Panc1 (cell line): ENCODE results near the gene MAGI2. TPM values are rescaled to one million over a fixed set of nuclear protein-coding genes. Genes with fewer than 3 reads are reported as not detected.

Experiments
- ATAC-seq: fragments of 200-7000 bp; cut with Tn5 transposase; 2 replicates; pipeline ENCODE4 v1.9.1; 2020; ENCODE audit warnings: mild to moderate bottlenecking, moderate library complexity
- BruUV-seq: library from RNA; stranded (reverse); fragments of 400-500 nt; replicated peaks from 2 replicates; lab custom pipeline; 2021; lab: Mats Ljungman, UMichigan
- CTCF ChIA-PET: fragments of 300-600 bp; sonication (Branson Sonifier 250); formaldehyde crosslinking; loops from one replicate; lab custom pipeline; 2022; ENCODE audit warnings: antibody characterized with exemption; lab: Charles Lee
- POLR2A ChIA-PET: fragments of 300-600 bp; sonication (Branson Sonifier 250); formaldehyde crosslinking; loops from one replicate; lab custom pipeline; 2022; ENCODE audit warnings: antibody characterized with exemption; lab: Charles Lee
- DNase-seq: peaks from one replicate; pipeline ENCODE4 v3.0.0-alpha.2; 2010; ENCODE audit warnings: low read depth, low spot score
- H3K27ac ChIP-seq: 2 replicates; pipeline ENCODE4 v1.5.1; 2011; ENCODE audit warnings: mild to moderate bottlenecking, low read length, inconsistent platforms
- H3K27me3 ChIP-seq: fragments of 200-500 bp; sonication (Bioruptor generic); 2 replicates; pipeline ENCODE4 v1.6.0; 2014; ENCODE audit warnings: low read length, inconsistent platforms; ENCODE audit not compliant: control insufficient read depth, insufficient read depth
- H3K36me3 ChIP-seq: fragments of 200-500 bp; sonication (Bioruptor generic); 2 replicates; pipeline ENCODE4 v1.5.1; 2014; ENCODE audit warnings: inconsistent platforms, mild to moderate bottlenecking, low read length, moderate library complexity; ENCODE audit not compliant: control insufficient read depth, insufficient read depth
- H3K4me1 ChIP-seq: 2 replicates; pipeline ENCODE4 v1.5.1; 2011; ENCODE audit warnings: inconsistent platforms, mild to moderate bottlenecking, low read length, moderate library complexity; ENCODE audit not compliant: control insufficient read depth, insufficient read depth
- H3K4me3 ChIP-seq, 2 experiments: 2 replicates each; pipeline ENCODE4 v1.5.1; 2011 to 2012; ENCODE audit warnings: low read depth in 2 of 2, low read length in 2 of 2, mild to moderate bottlenecking in 2 of 2, inconsistent platforms in 1 of 2, moderate library complexity in 1 of 2
- H3K9me3 ChIP-seq: fragments of 200-500 bp; sonication (Bioruptor generic); 2 replicates; pipeline ENCODE4 v1.5.1; 2014; ENCODE audit warnings: low read depth, mild to moderate bottlenecking, inconsistent platforms, low read length, moderate library complexity; ENCODE audit not compliant: control insufficient read depth, insufficient read depth
- CTCF ChIP-seq: fragments of 450-650 bp; IDR thresholded peaks from 2 replicates; pipeline ENCODE4 v1.5.1; 2017; ENCODE audit warnings: mild to moderate bottlenecking
- POLR2AphosphoS5 ChIP-seq: IDR thresholded peaks from 2 replicates; pipeline ENCODE4 v1.6.1; 2012; ENCODE audit warnings: mild to moderate bottlenecking, low read depth, low read length, moderate library complexity
- REST ChIP-seq, 2 experiments: IDR thresholded peaks; 2 replicates each; pipeline ENCODE4 v1.6.1; 2011 to 2012; ENCODE audit warnings: low read depth in 2 of 2, control low read depth in 1 of 2, low read length in 1 of 2, mild to moderate bottlenecking in 1 of 2, moderate library complexity in 1 of 2; ENCODE audit not compliant: insufficient read depth in 1 of 2
- SIN3A ChIP-seq: IDR thresholded peaks from 2 replicates; pipeline ENCODE4 v1.6.1; 2012; ENCODE audit warnings: low read depth, mild to moderate bottlenecking, low read length, moderate library complexity, borderline replicate concordance; ENCODE audit not compliant: insufficient read depth
- TCF7L2 ChIP-seq: IDR thresholded peaks from 2 replicates; pipeline ENCODE4 v1.6.1; 2011; ENCODE audit warnings: mild to moderate bottlenecking, low read depth, low read length, inconsistent platforms
- in situ Hi-C: cut with HindIII; loops from 2 replicates; pipeline ENCODE4 v1.10.0; 2016; ENCODE audit warnings: low sequenced_read_pairs, low pct_unique_long_range_greater_than_20kb
- intact Hi-C: fragments of 100-400 bp; cut with micrococcal nuclease; formaldehyde crosslinking; loops from one replicate; pipeline ENCODE4 v1.10.0; 2022; ENCODE audit not compliant: unreplicated experiment
- total RNA-seq: library from RNA; stranded (reverse); gene quantifications from one replicate; pipeline ENCODE4 v1.2.1, GENCODE V29; 2021; ENCODE audit not compliant: unreplicated experiment

MAGI2 gene
- total RNA-seq, 1 experiment from 2014 or later: 5.4 TPM

GRCh38 chr7:79282882-79283602 lies 170.4 kb downstream of the MAGI2 start:
- DNase-seq: peak; percentile 84
- TF ChIP-seq SIN3A (no peak), POLR2AphosphoS5 (peak; percentile 66; the same call in 1 of the 2 replicates), CTCF (no peak), REST (IDR thresholded peaks at IDR 0.05; ENCODE audit: insufficient read depth in 1 of 2, low read depth in 2 of 2, low read length in 1 of 2) (no peak), TCF7L2 (peak; percentile 69)
- ATAC-seq: peak; percentile 87
- Histone ChIP-seq H3K9me3 (peaks cover 7% of the 10 kb centered on the region; the same call in 1 of the 2 replicates), H3K4me1 (peaks cover 51% of the 10 kb centered on the region), H3K4me3 (no peak overlapping the region), H3K27ac (peak overlapping the region; percentile 97), H3K27me3 (no peaks in the 10 kb centered on the region), H3K36me3 (no peaks in the 10 kb centered on the region)
- intact Hi-C loops: loop anchor here (10.0 kb wide), 1 partner anchor 762 kb away; no protein-coding TSS in a partner anchor
- no TSS peak for BruUV-seq
- ChIA-PET POLR2A (no interaction called here), CTCF (interaction anchor here (0.6 to 1.6 kb wide), 5 partner anchors 12 to 106 kb away, joined by 3 read pairs; no protein-coding TSS in a partner anchor)
- in situ Hi-C loops: no loop called here

GRCh38 chr7:79282070-79282694 lies 171.3 kb downstream of the MAGI2 start:
- Histone ChIP-seq H3K27me3 (no peaks in the 10 kb centered on the region), H3K9me3 (peaks cover 9% of the 10 kb centered on the region; the same call in 1 of the 2 replicates), H3K36me3 (no peaks in the 10 kb centered on the region), H3K27ac (peak overlapping the region; percentile 97), H3K4me3 (peak overlapping the region in 1 of 2 experiments; percentile 32; a peak in 2 of 4 replicates), H3K4me1 (peaks cover 46% of the 10 kb centered on the region)
- TF ChIP-seq SIN3A: no peak
- peak; percentile 75 for TF ChIP-seq CTCF
- intact Hi-C loops (loop anchor here (10.0 kb wide), 1 partner anchor 763 kb away; no protein-coding TSS in a partner anchor), in situ Hi-C loops (no loop called here)
- BruUV-seq: no TSS peak
- CTCF ChIA-PET: interaction anchor here (0.6 to 1.6 kb wide), 3 partner anchors 11 to 105 kb away, joined by 3 read pairs; no protein-coding TSS in a partner anchor
- POLR2A ChIA-PET: no interaction called here
- peak; percentile 73 for DNase-seq
- peak; percentile 86 for ATAC-seq
